A549 (cell line): ENCODE measurements around the gene PTCH2. TPM values are rescaled to one million over a fixed set of nuclear protein-coding genes. Genes with fewer than 3 reads are reported as not detected.

ENCODE experiments used
- ATAC-seq, 2 experiments: fragments of 200-7000 bp in 1 of 2; fragments of >200 bp in 1 of 2; cut with Nextera tagmentation in 1 of 2; cut with Tn5 transposase in 1 of 2; 3 replicates each; pipeline versions ENCODE4 v1.8.0 to v1.9.1; 2018 to 2020; ENCODE audit warnings: mild to moderate bottlenecking in 1 of 2, moderate library complexity in 1 of 2
- CTCF ChIA-PET: fragments of 300-600 bp; sonication (Branson Sonifier 250); formaldehyde crosslinking; extraction: SDS; loops from one replicate; lab custom pipeline; 2021; ENCODE audit warnings: antibody characterized with exemption, inconsistent platforms; lab: Yijun Ruan, JAX
- POLR2A ChIA-PET: fragments of 350-600 bp; formaldehyde crosslinking; extraction: SDS; loops from one replicate; lab custom pipeline; 2021; ENCODE audit warnings: antibody characterized with exemption, inconsistent platforms; lab: Yijun Ruan, JAX
- DNase-seq, 2 experiments: peaks; one replicate each; pipeline versions ENCODE4 v3.0.0 to v3.0.0-alpha.2; 2011 to 2016; ENCODE audit warnings: low read depth in 1 of 2, low spot score in 1 of 2
- FAIRE-seq: peaks from 2 replicates; lab custom pipeline; 2011; peaks lifted over from hg19 to GRCh38; lab: Jason Lieb, UNC
- H3K27ac ChIP-seq, 2 experiments: fragments of >200 bp; sonication (Bioruptor Twin); formaldehyde crosslinking; 3 replicates each; pipeline ENCODE4 v1.5.1; 2016 to 2017
- H3K4me1 ChIP-seq: fragments of >200 bp; sonication (Bioruptor Twin); formaldehyde crosslinking; 3 replicates; pipeline ENCODE4 v1.6.1; 2016
- H3K4me2 ChIP-seq: fragments of >200 bp; sonication (Bioruptor Twin); formaldehyde crosslinking; 3 replicates; pipeline ENCODE4 v1.6.1; 2016
- H3K4me3 ChIP-seq: fragments of >200 bp; sonication (Bioruptor Twin); formaldehyde crosslinking; 3 replicates; pipeline ENCODE4 v1.5.1; 2016
- H3K9me3 ChIP-seq: fragments of >200 bp; sonication (Bioruptor Twin); formaldehyde crosslinking; 3 replicates; pipeline ENCODE4 v1.6.1; 2016
- CHD2 ChIP-seq: fragments of 150-350 bp; IDR thresholded peaks from 2 replicates; pipeline ENCODE4 v1.6.1; 2014; ENCODE audit warnings: low read length; ENCODE audit not compliant: partially characterized antibody
- EP300 ChIP-seq, 2 experiments: fragments of >200 bp; sonication (Bioruptor Twin); formaldehyde crosslinking; IDR thresholded peaks; 2 replicates in 1 of 2; 3 replicates in 1 of 2; pipeline ENCODE4 v1.6.1; 2016 to 2017
- ESRRA ChIP-seq: fragments of 150-350 bp; IDR thresholded peaks from 2 replicates; pipeline ENCODE4 v1.6.1; 2014; ENCODE audit warnings: mild to moderate bottlenecking, low read length, borderline replicate concordance
- FOSL2 ChIP-seq, 2 experiments: fragments of 450-650 bp in 1 of 2; fragments of >200 bp in 1 of 2; sonication (Bioruptor Twin) in 1 of 2; formaldehyde crosslinking; IDR thresholded peaks; 2 replicates each; pipeline versions ENCODE4 v1.5.0 to v1.6.1; 2016 to 2020; ENCODE audit warnings: mild to moderate bottlenecking in 1 of 2, moderate library complexity in 1 of 2
- FOXS1 ChIP-seq: fragments of 250-450 bp; sonication (Bioruptor Pico); IDR thresholded peaks from 2 replicates; pipeline ENCODE4 v1.5.0; 2020; ENCODE audit warnings: mild to moderate bottlenecking, moderate library complexity
- HDAC2 ChIP-seq: fragments of 200-600 bp; sonication (generic); IDR thresholded peaks from 2 replicates; pipeline ENCODE4 v1.6.1; 2016
- HES2 ChIP-seq: fragments of >200 bp; sonication (Bioruptor Twin); formaldehyde crosslinking; IDR thresholded peaks from 2 replicates; pipeline ENCODE4 v1.6.1; 2016
- HOXA7 ChIP-seq: fragments of 250-450 bp; sonication (Bioruptor Pico); IDR thresholded peaks from 2 replicates; pipeline ENCODE4 v1.5.0; 2020; ENCODE audit warnings: mild to moderate bottlenecking, moderate library complexity
- HOXB13 ChIP-seq: fragments of 250-450 bp; sonication (Bioruptor Pico); IDR thresholded peaks from 2 replicates; pipeline ENCODE4 v1.5.0; 2020; ENCODE audit warnings: low read depth, mild to moderate bottlenecking, moderate library complexity
- HOXB5 ChIP-seq: fragments of 250-450 bp; sonication (Bioruptor Pico); IDR thresholded peaks from 2 replicates; pipeline ENCODE4 v1.5.0; 2020; ENCODE audit warnings: mild to moderate bottlenecking, moderate library complexity
- JUN ChIP-seq, 2 experiments: fragments of >200 bp; sonication (Bioruptor Twin); formaldehyde crosslinking; IDR thresholded peaks; 2 replicates in 1 of 2; 3 replicates in 1 of 2; pipeline ENCODE4 v1.6.1; 2016 to 2017
- KDM1A ChIP-seq: fragments of 200-600 bp; sonication (generic); IDR thresholded peaks from 2 replicates; pipeline ENCODE4 v1.6.1; 2016; ENCODE audit warnings: low read depth, mild to moderate bottlenecking
- MAZ ChIP-seq: fragments of 150-350 bp; IDR thresholded peaks from 2 replicates; pipeline ENCODE4 v1.6.1; 2014; ENCODE audit warnings: antibody characterized with exemption, low read depth, low read length, borderline replicate concordance
- NR3C1 ChIP-seq: fragments of >200 bp; sonication (Bioruptor Twin); formaldehyde crosslinking; IDR thresholded peaks from 3 replicates; pipeline ENCODE4 v1.6.1; 2017
- PHF8 ChIP-seq: fragments of 200-600 bp; sonication (generic); IDR thresholded peaks from 2 replicates; pipeline ENCODE4 v1.6.1; 2016; ENCODE audit warnings: low read depth, mild to moderate bottlenecking, antibody characterized with exemption, moderate library complexity, borderline replicate concordance
- POLR2A ChIP-seq: IDR thresholded peaks from 2 replicates; pipeline ENCODE4 v1.6.1; 2012; ENCODE audit warnings: mild to moderate bottlenecking, low read length
- RNF2 ChIP-seq: fragments of 200-600 bp; sonication (generic); IDR thresholded peaks from 2 replicates; pipeline ENCODE4 v1.6.1; 2016; ENCODE audit warnings: low read depth, mild to moderate bottlenecking, antibody characterized with exemption, moderate library complexity, borderline replicate concordance
- SMC3 ChIP-seq: fragments of >200 bp; sonication (Bioruptor Twin); formaldehyde crosslinking; IDR thresholded peaks from 3 replicates; pipeline ENCODE4 v1.6.1; 2018; ENCODE audit warnings: inconsistent platforms
- TFCP2L1 ChIP-seq: fragments of 250-450 bp; sonication (Bioruptor Pico); IDR thresholded peaks from 2 replicates; pipeline ENCODE4 v1.5.0; 2021; ENCODE audit warnings: mild to moderate bottlenecking
- TP53 ChIP-seq: fragments of 250-450 bp; sonication (Bioruptor Pico); IDR thresholded peaks from 2 replicates; pipeline ENCODE4 v1.5.0; 2021; ENCODE audit warnings: mild to moderate bottlenecking, moderate library complexity
- USF2 ChIP-seq: fragments of 450-650 bp; IDR thresholded peaks from 2 replicates; pipeline ENCODE4 v1.6.1; 2014; ENCODE audit warnings: antibody characterized with exemption
- ZFP36 ChIP-seq: fragments of 450-650 bp; IDR thresholded peaks from 2 replicates; pipeline ENCODE4 v1.6.1; 2014; ENCODE audit warnings: borderline replicate concordance; ENCODE audit not compliant: partially characterized antibody
- ZSCAN20 ChIP-seq: fragments of 250-450 bp; sonication (Bioruptor Pico); IDR thresholded peaks from 2 replicates; pipeline ENCODE4 v1.8.0; 2022; ENCODE audit warnings: mild to moderate bottlenecking, moderate library complexity
- WGBS: methylation state at CpG from one replicate; pipeline ENCODE4 v1.1.6; 2017; ENCODE audit errors: missing lambda C conversion rate; 5-methylcytosine and 5-hydroxymethylcytosine counted together
- polyA plus RNA-seq, 4 experiments: library from polyadenylated mRNA; depleted of rRNA in 3 of 4; stranded (reverse); fragments of >200 nt; fragmentation: RNase III in 1 of 4; extraction: RNeasy Plus Mini Kit Qiagen cat#74134 plus additional on column Dnase treatment in 1 of 4; gene quantifications; 2 replicates in 3 of 4; 3 replicates in 1 of 4; pipeline ENCODE4 v1.2.3, GENCODE V29; 2011 to 2017
- TF ChIP-seq, protein P1 (sequence below): fragments of >200 bp; sonication (Bioruptor Twin); formaldehyde crosslinking; IDR thresholded peaks from 3 replicates; pipeline ENCODE4 v1.6.1; 2016
- TF ChIP-seq, protein P2 (sequence below): fragments of 250-450 bp; sonication (Bioruptor Pico); IDR thresholded peaks from 2 replicates; pipeline ENCODE4 v1.5.0; 2020; ENCODE audit warnings: low read depth, mild to moderate bottlenecking, moderate library complexity
- TF ChIP-seq, protein P3 (sequence below): IDR thresholded peaks from 2 replicates; pipeline ENCODE4 v1.6.1; 2012
- TF ChIP-seq, protein P4 (sequence below): fragments of 200-600 bp; sonication (generic); IDR thresholded peaks from 2 replicates; pipeline ENCODE4 v1.6.1; 2016; ENCODE audit warnings: antibody characterized with exemption, mild to moderate bottlenecking, moderate library complexity

PTCH2 gene
- polyA plus RNA-seq, 2 of the 4 experiments (the other 2 are of a cell fraction) = 0.14 to 0.32 TPM

- ATAC-seq (no peak), DNase-seq (no peak), FAIRE-seq (no peak)
- no peak overlapping the region for H3K27ac ChIP-seq
- ChIA-PET POLR2A (no interaction called here), CTCF (interaction anchor here (0.6 to 2.3 kb wide), 6 partner anchors 14 to 469 kb away, joined by 3 to 5 read pairs (median 4); partner anchors contain the start of gene UROD)
- TF ChIP-seq NR3C1 (no peak), USF2 (no peak), HDAC2 (no peak), ZFP36 (no peak), PHF8 (no peak), HES2 (no peak), ESRRA (no peak), SMC3 (no peak), JUN (IDR thresholded peaks at IDR 0.05) (no peak), RNF2 (no peak), KDM1A (no peak), POLR2A (no peak), EP300 (IDR thresholded peaks at IDR 0.05) (no peak), HOXA7 (no peak), FOSL2 (IDR thresholded peaks at IDR 0.05) (no peak), FOSL2 (CRISPR knock-in tag; IDR thresholded peaks at IDR 0.05) (no peak), HOXB5 (CRISPR knock-in tag) (no peak), TP53 (CRISPR knock-in tag) (no peak)
- TF ChIP-seq, protein P1, sequence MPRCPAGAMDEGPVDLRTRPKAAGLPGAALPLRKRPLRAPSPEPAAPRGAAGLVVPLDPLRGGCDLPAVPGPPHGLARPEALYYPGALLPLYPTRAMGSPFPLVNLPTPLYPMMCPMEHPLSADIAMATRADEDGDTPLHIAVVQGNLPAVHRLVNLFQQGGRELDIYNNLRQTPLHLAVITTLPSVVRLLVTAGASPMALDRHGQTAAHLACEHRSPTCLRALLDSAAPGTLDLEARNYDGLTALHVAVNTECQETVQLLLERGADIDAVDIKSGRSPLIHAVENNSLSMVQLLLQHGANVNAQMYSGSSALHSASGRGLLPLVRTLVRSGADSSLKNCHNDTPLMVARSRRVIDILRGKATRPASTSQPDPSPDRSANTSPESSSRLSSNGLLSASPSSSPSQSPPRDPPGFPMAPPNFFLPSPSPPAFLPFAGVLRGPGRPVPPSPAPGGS = no peak
- TF ChIP-seq, protein P2, sequence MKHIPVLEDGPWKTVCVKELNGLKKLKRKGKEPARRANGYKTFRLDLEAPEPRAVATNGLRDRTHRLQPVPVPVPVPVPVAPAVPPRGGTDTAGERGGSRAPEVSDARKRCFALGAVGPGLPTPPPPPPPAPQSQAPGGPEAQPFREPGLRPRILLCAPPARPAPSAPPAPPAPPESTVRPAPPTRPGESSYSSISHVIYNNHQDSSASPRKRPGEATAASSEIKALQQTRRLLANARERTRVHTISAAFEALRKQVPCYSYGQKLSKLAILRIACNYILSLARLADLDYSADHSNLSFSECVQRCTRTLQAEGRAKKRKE (CRISPR knock-in tag) = no peak
- TF ChIP-seq, protein P3, sequence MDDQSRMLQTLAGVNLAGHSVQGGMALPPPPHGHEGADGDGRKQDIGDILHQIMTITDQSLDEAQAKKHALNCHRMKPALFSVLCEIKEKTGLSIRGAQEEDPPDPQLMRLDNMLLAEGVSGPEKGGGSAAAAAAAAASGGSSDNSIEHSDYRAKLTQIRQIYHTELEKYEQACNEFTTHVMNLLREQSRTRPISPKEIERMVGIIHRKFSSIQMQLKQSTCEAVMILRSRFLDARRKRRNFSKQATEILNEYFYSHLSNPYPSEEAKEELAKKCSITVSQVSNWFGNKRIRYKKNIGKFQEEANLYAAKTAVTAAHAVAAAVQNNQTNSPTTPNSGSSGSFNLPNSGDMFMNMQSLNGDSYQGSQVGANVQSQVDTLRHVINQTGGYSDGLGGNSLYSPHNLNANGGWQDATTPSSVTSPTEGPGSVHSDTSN = no peak
- H3K4me2 ChIP-seq = no peak overlapping the region
- no peaks in the 10 kb centered on the region for H3K9me3 ChIP-seq
- no peak overlapping the region for H3K4me3 ChIP-seq
- H3K4me1 ChIP-seq = no peaks in the 10 kb centered on the region
- WGBS = 78% methylated on average over 7 of the region's 7 CpGs
Observed at GRCh38 chr1:44834328-44834727, 8.7 kb downstream of the PTCH2 start.

GRCh38 chr1:44832056-44832705 lies 10.9 kb downstream of the PTCH2 start:
- no peak for DNase-seq
- Histone ChIP-seq H3K4me1 (no peaks in the 10 kb centered on the region), H3K4me3 (no peak overlapping the region), H3K9me3 (no peaks in the 10 kb centered on the region), H3K27ac (no peak overlapping the region), H3K4me2 (no peak overlapping the region)
- no peak for FAIRE-seq
- no peak for ATAC-seq
- POLR2A ChIA-PET = interaction anchor here (0.5 kb wide), 1 partner anchor 19 kb away, joined by 3 read pairs; no protein-coding TSS in a partner anchor
- CTCF ChIA-PET = interaction anchor here (0.7 kb wide), 1 partner anchor 14 kb away, joined by 3 read pairs; no protein-coding TSS in a partner anchor
- WGBS = 72% methylated on average over 9 of the region's 13 CpGs
- TF ChIP-seq, protein P3 = no peak
- TF ChIP-seq HOXB13 (no peak), FOXS1 (CRISPR knock-in tag) (no peak), CHD2 (no peak), TFCP2L1 (CRISPR knock-in tag) (no peak), MAZ (no peak), NR3C1 (no peak), ZSCAN20 (CRISPR knock-in tag) (no peak), HOXB5 (CRISPR knock-in tag) (no peak)
- TF ChIP-seq, protein P4, sequence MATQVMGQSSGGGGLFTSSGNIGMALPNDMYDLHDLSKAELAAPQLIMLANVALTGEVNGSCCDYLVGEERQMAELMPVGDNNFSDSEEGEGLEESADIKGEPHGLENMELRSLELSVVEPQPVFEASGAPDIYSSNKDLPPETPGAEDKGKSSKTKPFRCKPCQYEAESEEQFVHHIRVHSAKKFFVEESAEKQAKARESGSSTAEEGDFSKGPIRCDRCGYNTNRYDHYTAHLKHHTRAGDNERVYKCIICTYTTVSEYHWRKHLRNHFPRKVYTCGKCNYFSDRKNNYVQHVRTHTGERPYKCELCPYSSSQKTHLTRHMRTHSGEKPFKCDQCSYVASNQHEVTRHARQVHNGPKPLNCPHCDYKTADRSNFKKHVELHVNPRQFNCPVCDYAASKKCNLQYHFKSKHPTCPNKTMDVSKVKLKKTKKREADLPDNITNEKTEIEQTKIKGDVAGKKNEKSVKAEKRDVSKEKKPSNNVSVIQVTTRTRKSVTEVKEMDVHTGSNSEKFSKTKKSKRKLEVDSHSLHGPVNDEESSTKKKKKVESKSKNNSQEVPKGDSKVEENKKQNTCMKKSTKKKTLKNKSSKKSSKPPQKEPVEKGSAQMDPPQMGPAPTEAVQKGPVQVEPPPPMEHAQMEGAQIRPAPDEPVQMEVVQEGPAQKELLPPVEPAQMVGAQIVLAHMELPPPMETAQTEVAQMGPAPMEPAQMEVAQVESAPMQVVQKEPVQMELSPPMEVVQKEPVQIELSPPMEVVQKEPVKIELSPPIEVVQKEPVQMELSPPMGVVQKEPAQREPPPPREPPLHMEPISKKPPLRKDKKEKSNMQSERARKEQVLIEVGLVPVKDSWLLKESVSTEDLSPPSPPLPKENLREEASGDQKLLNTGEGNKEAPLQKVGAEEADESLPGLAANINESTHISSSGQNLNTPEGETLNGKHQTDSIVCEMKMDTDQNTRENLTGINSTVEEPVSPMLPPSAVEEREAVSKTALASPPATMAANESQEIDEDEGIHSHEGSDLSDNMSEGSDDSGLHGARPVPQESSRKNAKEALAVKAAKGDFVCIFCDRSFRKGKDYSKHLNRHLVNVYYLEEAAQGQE = no peak
